Coronary artery (tissue), 2 donors: Measurements from ENCODE around the gene CERS6.
A peak's percentile ranks its signal among the peaks of the same experiment; 100 is the strongest.

Experiments
- DNase-seq: peaks from one replicate; pipeline ENCODE4 v3.0.0-alpha.2; 2017; ENCODE audit warnings: low spot score
- H3K27ac ChIP-seq, 2 donors: fragments of 200-600 bp; sonication (generic); one replicate each; pipeline ENCODE4 v1.5.1; 2016 to 2019
- H3K4me3 ChIP-seq: fragments of 200-600 bp; sonication (generic); 2 replicates; pipeline ENCODE4 v1.5.1; 2016; ENCODE audit warnings: mild to moderate bottlenecking, moderate library complexity
- CTCF ChIP-seq: fragments of 200-600 bp; sonication (generic); IDR thresholded peaks from one replicate; pipeline ENCODE4 v1.5.1; 2019; ENCODE audit warnings: antibody characterized with exemption

Gene CERS6

GRCh38 chr2:168798888-168799410 lies 342.9 kb downstream of the CERS6 start:
- no peak overlapping the region for H3K27ac ChIP-seq
- no peak for TF ChIP-seq CTCF
- H3K4me3 ChIP-seq: no peak overlapping the region
- DNase-seq: no peak

GRCh38 chr2:168801471-168801870 lies 345.4 kb downstream of the CERS6 start:
- DNase-seq: no peak
- Histone ChIP-seq H3K27ac (peak overlapping the region in 1 of 2 donors; percentile 46), H3K4me3 (no peak overlapping the region)
- TF ChIP-seq CTCF: no peak

GRCh38 chr2:168801961-168802858 lies 346.1 kb downstream of the CERS6 start, which contains the start of gene NOSTRIN:
Gene NOSTRIN, plus strand, starts transcription at chr2:168802637. Its CDS starts 10 bp downstream, at chr2:168802647.
- no peak for DNase-seq
- TF ChIP-seq CTCF: no peak
- H3K27ac ChIP-seq: peak within 1 kb of the TSS in 1 of 2 donors; percentile 46
- peak within 1 kb of the TSS; percentile 45 for H3K4me3 ChIP-seq

GRCh38 chr2:168802859-168803725 lies 347.0 kb downstream of the CERS6 start:
- no peak for DNase-seq
- no peak for TF ChIP-seq CTCF
- Histone ChIP-seq H3K27ac (peak overlapping the region in 1 of 2 donors; percentile 46), H3K4me3 (peak overlapping the region; percentile 45)

GRCh38 chr2:168804214-168804613 lies 348.1 kb downstream of the CERS6 start:
- no peak for TF ChIP-seq CTCF
- Histone ChIP-seq H3K4me3 (no peak overlapping the region), H3K27ac (no peak overlapping the region)
- DNase-seq: no peak

GRCh38 chr2:168805615-168806014 lies 349.5 kb downstream of the CERS6 start:
- no peak overlapping the region for H3K4me3 ChIP-seq
- TF ChIP-seq CTCF: no peak
- DNase-seq: no peak
- H3K27ac ChIP-seq: no peak overlapping the region
